GM12891 (cell line): Measurements from ENCODE around the gene KRT81.
A peak's percentile ranks its signal among the peaks of the same experiment; 100 is the strongest.

Source experiments
- DNase-seq: peaks from one replicate; pipeline ENCODE4 v3.0.0; 2011; ENCODE audit warnings: low spot score; ENCODE audit not compliant: insufficient read length
- FAIRE-seq: peaks from 2 replicates; lab custom pipeline; 2011; peaks lifted over from hg19 to GRCh38; lab: Jason Lieb, UNC
- PAX5 ChIP-seq: IDR thresholded peaks from 2 replicates; pipeline ENCODE4 v1.6.1; 2011; ENCODE audit warnings: low read length, moderate library complexity, mild to moderate bottlenecking; ENCODE audit not compliant: insufficient read depth, severe bottlenecking
- POLR2A ChIP-seq: IDR thresholded peaks from 2 replicates; pipeline ENCODE4 v1.6.1; 2011; ENCODE audit warnings: low read depth, low read length, control low read depth
- POLR2AphosphoS5 ChIP-seq: IDR thresholded peaks from 2 replicates; pipeline ENCODE4 v1.6.1; 2011; ENCODE audit warnings: low read depth, low read length, control low read depth
- POU2F2 ChIP-seq: IDR thresholded peaks from 2 replicates; pipeline ENCODE4 v1.6.1; 2011; ENCODE audit warnings: low read depth, mild to moderate bottlenecking, control low read depth, low read length, moderate library complexity
- SPI1 ChIP-seq: IDR thresholded peaks from 2 replicates; pipeline ENCODE4 v1.6.1; 2011; ENCODE audit warnings: low read depth, low read length, control low read depth
- TAF1 ChIP-seq: IDR thresholded peaks from 2 replicates; pipeline ENCODE4 v1.6.1; 2011; ENCODE audit warnings: low read depth, low read length, control low read depth

Gene KRT81

GRCh38 chr12:52285851-52286530, 5.3 kb downstream of the KRT81 start:
- DNase-seq (no peak), FAIRE-seq (no peak)
- TF ChIP-seq POLR2AphosphoS5 (no peak), TAF1 (no peak), PAX5 (no peak), POLR2A (no peak), SPI1 (no peak), POU2F2 (no peak)

GRCh38 chr12:52285172-52285745, 6.1 kb downstream of the KRT81 start:
- TF ChIP-seq PAX5: no peak
- TF ChIP-seq TAF1: no peak
- TF ChIP-seq POU2F2: no peak
- no peak for TF ChIP-seq SPI1
- TF ChIP-seq POLR2AphosphoS5: no peak
- TF ChIP-seq POLR2A: no peak
- no peak for FAIRE-seq
- no peak for DNase-seq

DNA sequence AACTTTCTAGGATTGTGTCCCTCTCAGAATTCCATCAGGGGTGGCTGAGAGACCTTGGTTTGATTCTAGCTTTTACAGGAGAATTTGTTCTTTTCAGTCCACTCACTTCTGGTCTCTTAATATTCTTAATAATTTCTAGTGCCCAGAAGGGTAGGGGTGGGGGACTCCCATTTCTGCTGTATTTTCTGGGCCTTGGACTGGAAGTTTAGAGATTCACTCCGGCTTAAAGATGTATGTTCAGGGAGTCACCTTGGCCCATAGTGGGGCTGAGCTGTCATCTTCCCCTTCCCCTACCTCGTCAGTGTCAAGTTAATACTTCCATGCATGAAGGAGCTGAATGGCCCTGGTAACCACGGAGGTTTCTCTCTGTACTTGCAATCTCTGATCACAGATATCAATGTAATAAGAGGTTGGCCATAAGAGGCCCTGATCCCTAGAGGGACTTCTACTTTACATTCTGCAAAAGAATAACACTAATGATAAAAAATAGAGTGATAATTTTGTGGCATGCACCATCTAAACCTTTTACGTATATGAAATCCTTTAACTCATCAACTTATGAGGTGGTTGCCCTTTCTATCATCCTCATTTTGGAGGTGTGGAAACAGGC, 6.7 kb downstream of the KRT81 start:
- TF ChIP-seq SPI1 (no peak), POLR2AphosphoS5 (no peak), POU2F2 (no peak), POLR2A (no peak), PAX5 (no peak), TAF1 (no peak)
- DNase-seq (no peak), FAIRE-seq (no peak)

DNA sequence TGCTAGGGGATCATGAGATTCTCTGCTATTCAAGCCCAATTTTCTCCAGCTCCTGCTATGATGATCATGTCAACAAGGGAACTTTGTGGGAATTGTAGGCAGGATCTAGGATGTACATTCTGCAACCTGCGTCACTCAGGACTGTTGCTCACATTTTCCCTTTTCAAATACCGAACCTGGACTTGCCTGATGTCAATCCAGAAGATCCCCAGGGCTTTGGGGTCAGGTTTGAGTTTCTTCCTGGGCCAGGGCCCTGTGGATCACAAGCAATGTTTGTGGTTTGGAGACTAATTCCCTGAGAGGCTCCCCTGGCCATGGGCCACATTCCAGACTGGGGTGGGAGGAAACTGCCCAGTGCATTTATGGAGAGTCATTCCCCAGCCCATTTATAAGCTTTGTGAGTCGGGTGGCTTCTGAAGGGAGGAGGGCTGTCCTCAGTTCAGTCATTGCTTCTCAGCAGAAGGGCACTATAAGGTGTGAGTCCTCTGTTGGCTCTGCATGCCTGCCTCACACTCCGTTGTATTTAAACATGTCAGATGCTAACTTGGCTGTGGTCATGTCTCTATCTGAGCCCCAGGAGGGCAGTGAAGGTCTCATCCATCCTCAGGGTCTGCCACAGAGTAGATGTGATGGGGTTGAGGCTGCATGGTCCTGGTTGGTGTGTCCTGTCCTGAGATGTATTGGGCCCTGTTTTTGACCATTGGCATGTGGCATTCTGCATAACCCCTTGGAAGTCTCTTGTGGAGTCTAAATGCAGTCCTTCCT, 10.4 kb downstream of the KRT81 start:
- no peak for FAIRE-seq
- DNase-seq: no peak
- TF ChIP-seq POU2F2 (no peak), TAF1 (no peak), SPI1 (no peak), POLR2A (no peak), PAX5 (no peak), POLR2AphosphoS5 (no peak)

GRCh38 chr12:52280319-52280795, 11.0 kb downstream of the KRT81 start:
- DNase-seq (no peak), FAIRE-seq (no peak)
- TF ChIP-seq TAF1 (no peak), PAX5 (no peak), POLR2AphosphoS5 (no peak), SPI1 (no peak), POLR2A (no peak), POU2F2 (no peak)

- FAIRE-seq: no peak
- DNase-seq: no peak
Observed at GRCh38 chr12:52279422-52280318, 11.7 kb downstream of the KRT81 start.

GRCh38 chr12:52278575-52279421, 12.5 kb downstream of the KRT81 start:
- TF ChIP-seq POLR2AphosphoS5: no peak
- TF ChIP-seq POLR2A: no peak
- no peak for TF ChIP-seq PAX5
- no peak for TF ChIP-seq POU2F2
- TF ChIP-seq SPI1: no peak
- no peak for TF ChIP-seq TAF1
- FAIRE-seq (peak; percentile 69), DNase-seq (peak; percentile 89)

More at GRCh38 chr12:52279422-52280318, 11.7 kb downstream of the KRT81 start:
- TF ChIP-seq SPI1: no peak
- TF ChIP-seq POU2F2: no peak
- TF ChIP-seq POLR2A: no peak
- no peak for TF ChIP-seq POLR2AphosphoS5
- no peak for TF ChIP-seq TAF1
- no peak for TF ChIP-seq PAX5
